ENCODE results near the gene FMN2. TPM values are rescaled to one million over a fixed set of nuclear protein-coding genes. Genes with fewer than 3 reads are reported as not detected.

The FMN2 gene
- total RNA-seq, 1 donor from 2014 or later: 0.38 TPM

GRCh38 chr1:240188139-240188538 lies 96.5 kb downstream of the FMN2 start:
- no peak for DNase-seq (ENCODE audit: low spot score)
- intact Hi-C loops (cut with DNase I): no loop called here

DNA sequence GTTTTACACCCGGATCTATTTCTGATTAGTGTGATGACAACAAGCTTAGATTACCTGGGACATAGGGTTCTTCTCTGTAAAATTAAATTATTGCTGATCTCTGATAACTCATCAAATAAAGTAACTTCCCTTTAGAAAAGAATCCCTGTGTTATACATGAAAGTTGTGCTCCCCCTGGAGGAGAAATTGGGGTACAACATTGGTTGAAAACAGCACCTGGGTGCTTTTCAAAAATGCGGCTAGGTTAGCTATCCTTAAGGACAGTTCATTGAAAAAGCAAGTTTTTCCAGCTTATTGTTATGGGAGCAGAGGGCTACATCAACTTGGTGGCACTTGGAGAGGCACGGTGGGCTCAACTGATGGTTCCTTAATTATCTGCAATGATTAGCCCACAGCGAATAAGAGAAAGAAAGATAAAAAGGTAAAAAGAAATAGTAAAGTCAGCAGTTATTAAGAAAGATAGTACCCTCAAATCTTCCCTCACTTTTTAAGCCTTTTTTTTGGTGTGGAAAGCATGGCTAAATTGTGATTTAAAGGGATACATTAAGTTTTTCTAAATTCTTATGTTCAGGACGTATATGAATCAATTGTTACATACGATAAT lies 97.8 kb downstream of the FMN2 start:
- no peak for DNase-seq (ENCODE audit: low spot score)
- intact Hi-C loops (cut with DNase I): no loop called here

DNA sequence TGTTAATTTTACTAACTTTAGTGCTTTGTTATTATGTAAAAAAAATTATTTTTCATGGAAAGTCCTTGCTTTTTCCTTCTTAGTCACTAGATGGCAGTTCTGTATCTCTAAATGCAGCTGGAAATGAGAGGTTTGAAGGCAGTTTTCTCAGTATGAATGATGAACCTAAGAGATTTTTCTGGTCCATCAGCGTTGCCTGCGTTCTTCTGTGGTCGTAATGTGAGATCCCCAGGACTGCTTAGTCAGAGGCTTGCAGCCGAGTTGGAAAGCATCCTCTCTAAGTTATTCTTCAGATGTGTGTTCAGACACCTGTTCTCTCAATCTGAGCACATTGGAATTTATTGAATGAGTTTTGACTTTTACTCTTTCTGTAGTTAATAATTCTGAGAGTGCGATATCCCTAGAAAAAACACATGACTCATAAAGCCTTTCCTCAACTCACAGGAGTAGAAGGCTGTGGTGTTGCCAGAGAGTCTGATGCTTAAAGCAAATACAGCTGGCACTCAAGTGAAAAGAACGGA lies 99.3 kb downstream of the FMN2 start:
- intact Hi-C loops (cut with DNase I): loop anchor here (10.0 kb wide), 1 partner anchor 504 kb away; no protein-coding TSS in a partner anchor
- no peak for DNase-seq (ENCODE audit: low spot score)

DNA sequence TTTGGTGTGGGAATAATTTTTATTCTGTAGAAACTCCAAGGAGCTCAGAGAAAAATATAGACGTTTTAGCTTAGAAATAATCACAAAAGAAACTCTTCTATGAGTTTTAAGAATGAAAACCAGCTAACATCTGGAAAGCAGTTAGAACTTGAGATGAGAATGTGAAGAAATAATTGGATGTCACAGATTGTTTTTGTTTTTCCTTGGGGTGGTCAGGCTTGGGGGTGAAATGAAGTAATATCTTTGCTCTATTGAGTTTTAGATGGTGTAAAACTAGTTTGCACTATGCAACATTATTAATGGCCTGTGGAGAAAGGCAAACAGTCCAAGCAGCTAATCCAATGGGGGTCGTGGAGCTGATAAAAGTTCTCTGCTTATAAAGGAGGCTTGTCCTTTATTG lies 101.2 kb downstream of the FMN2 start:
- no peak for DNase-seq (ENCODE audit: low spot score)
- intact Hi-C loops (cut with DNase I): loop anchor here (10.0 kb wide), 1 partner anchor 502 kb away; no protein-coding TSS in a partner anchor

DNA sequence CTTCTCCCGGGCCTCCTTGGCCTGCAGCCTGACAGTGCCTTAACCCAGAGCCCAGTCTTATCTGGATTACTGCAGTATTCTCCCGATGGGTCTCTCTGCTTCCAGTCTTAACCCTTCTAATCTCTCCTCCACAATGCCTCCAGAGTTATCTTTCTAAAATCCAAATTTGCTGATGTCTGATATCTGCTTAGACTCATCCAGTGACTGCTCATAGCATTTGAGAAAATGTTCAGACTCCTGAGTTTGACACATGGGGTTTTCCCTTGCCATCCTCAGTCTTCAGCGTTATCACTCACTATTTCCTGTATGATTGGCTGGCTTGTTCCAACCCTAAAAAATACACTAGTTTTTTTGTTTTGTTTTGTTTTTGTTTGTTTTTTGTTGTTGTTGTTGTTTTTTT lies 102.0 kb downstream of the FMN2 start:
- intact Hi-C loops (cut with DNase I): loop anchor here (10.0 kb wide), 1 partner anchor 501 kb away; no protein-coding TSS in a partner anchor
- DNase-seq (ENCODE audit: low spot score): no peak

DNA sequence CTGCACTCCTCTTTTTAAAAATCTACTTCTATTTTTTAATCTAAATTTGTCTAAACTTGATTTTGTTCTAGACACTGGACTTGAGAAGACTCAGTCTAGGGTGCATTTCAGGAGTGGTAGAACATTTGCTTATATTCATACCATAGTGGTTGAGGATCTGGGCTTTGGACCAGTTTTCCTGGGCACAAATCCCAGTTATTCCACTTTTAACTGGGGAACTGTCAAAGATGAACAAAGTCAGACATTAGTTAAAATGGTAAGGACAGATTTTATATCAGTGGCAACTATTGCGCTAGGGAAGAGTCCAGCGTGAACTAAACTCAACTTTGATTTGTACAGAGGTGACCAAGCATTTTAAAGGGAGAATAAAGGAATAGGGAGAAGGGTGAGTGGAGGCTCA lies 102.4 kb downstream of the FMN2 start:
- DNase-seq (ENCODE audit: low spot score): no peak
- intact Hi-C loops (cut with DNase I): loop anchor here (10.0 kb wide), 1 partner anchor 501 kb away; no protein-coding TSS in a partner anchor

DNA sequence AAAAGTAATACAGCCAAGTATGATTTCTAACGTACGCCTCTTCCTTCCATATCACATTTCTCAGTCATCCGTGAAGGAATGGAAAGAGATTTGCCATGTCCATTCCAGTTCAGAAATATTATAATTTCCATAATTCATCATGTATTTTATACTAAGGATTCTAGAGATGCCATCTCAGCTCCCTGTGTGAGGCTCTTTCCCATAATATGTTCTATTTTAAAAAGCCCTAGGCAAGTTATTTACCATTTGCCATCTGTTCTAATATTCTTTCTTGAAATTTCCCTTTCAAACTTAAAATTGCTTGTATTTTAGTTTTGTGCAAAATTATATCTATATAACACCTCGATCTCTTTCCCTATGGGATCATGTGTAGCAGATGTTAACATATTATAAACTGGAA lies 106.7 kb downstream of the FMN2 start:
- intact Hi-C loops (cut with DNase I): loop anchor here (10.0 kb wide), 1 partner anchor 496 kb away; no protein-coding TSS in a partner anchor
- DNase-seq (ENCODE audit: low spot score): no peak

GRCh38 chr1:240199758-240200645 lies 108.3 kb downstream of the FMN2 start:
- DNase-seq (ENCODE audit: low spot score): no peak
- intact Hi-C loops (cut with DNase I): loop anchor here (10.0 kb wide), 1 partner anchor 495 kb away; no protein-coding TSS in a partner anchor

DNA sequence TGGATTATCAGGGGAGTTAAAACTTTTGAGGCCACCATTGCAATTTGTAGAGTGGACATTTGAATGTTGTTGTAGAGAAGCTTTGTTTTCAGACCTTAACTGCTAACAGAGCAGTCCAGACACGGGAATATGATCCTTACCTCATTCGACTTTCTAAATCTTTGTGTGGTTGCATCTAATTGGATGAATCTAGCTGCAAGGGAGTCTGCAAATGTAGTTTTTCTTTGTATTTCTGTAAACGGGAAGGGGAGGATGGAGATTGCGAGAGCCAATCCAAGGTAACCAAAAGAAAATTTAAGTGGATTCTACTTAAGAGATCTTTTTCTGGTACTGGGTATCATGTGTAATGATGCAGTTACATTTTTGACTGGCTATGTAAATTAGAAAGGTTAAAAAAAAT lies 110.2 kb downstream of the FMN2 start:
- no peak for DNase-seq (ENCODE audit: low spot score)
- intact Hi-C loops (cut with DNase I): no loop called here

DNA sequence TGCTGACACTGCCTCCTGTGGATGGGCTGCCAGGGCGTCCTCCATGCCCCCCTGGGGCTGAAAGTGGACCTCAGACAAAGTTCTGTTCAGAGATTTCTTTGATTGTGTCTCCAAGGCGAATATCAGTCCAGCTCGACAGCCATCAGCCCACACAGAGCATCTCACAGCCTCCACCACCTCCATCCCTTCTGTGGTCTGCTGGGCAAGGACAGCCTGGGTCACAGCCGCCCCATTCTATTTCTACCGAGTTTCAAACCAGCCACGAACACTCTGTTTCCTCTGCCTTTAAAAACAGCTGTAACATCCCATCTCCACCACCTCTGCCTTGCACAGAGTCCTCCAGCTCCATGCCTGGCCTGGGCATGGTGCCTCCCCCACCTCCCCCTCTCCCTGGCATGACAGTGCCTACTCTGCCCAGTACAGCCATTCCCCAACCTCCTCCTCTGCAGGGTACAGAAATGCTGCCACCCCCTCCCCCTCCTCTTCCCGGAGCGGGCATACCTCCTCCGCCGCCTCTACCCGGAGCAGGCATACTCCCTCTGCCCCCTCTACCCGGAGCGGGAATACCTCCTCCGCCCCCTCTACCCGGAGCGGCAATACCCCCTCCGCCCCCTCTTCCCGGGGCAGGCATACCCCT lies 115.5 kb downstream of the FMN2 start:
- intact Hi-C loops (cut with DNase I): no loop called here
- no peak for DNase-seq (ENCODE audit: low spot score)

GRCh38 chr1:240210026-240210425 lies 118.3 kb downstream of the FMN2 start:
- intact Hi-C loops (cut with DNase I): no loop called here
- no peak for DNase-seq (ENCODE audit: low spot score)

- no peak for DNase-seq (ENCODE audit: low spot score)
- intact Hi-C loops (cut with DNase I): no loop called here
These were observed 120.9 kb downstream of the FMN2 start for GRCh38 chr1:240212556-240212955.

- no peak for DNase-seq (ENCODE audit: low spot score)
- intact Hi-C loops (cut with DNase I): no loop called here
These were observed 125.7 kb downstream of the FMN2 start for GRCh38 chr1:240217403-240217802.

DNA sequence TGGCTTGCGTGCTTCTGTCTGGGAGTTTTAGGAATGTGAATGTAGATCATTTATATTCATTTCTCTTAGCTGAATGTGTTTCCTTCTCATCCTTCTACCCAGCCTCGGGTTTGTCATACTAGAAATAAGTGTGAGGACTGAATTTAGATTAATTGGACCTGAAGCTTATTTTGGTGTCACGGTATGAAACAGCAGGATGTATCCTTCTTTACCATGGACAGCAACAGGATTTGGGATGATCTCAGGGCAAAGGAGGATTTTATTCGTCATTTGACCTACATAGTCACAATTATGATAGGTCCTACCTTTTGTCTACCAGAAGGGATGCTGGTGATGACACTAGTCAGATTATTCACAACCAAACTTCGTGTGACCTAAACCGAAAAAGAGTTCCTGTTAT lies 127.4 kb downstream of the FMN2 start:
- intact Hi-C loops (cut with DNase I): no loop called here

GRCh38 chr1:240226102-240226501 lies 134.4 kb downstream of the FMN2 start:
- intact Hi-C loops (cut with DNase I): no loop called here
- DNase-seq (ENCODE audit: low spot score): no peak

More for the DNA sequence above, 127.4 kb downstream of the FMN2 start:
- no peak for DNase-seq (ENCODE audit: low spot score)

DNA sequence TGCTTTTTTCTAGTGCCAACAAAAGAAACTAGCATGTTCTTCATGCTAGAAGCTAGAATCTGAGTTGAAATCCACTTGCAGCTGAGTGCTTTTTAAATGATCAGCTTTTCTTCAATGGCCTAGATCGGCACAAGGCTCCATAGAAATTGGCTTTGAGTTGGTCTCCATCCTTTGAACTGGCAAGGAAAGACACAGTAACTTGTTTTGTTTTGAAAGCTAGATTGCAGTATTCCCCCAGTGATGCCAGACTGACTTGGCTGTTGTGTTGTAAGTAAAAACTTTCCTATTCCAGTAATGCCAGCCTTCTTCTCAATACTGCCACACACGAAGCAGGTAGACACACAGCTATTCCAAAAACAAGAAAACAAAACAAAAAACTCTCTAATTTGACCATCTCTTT lies 139.1 kb downstream of the FMN2 start:
- intact Hi-C loops (cut with DNase I): no loop called here
- no peak for DNase-seq (ENCODE audit: low spot score)

DNA sequence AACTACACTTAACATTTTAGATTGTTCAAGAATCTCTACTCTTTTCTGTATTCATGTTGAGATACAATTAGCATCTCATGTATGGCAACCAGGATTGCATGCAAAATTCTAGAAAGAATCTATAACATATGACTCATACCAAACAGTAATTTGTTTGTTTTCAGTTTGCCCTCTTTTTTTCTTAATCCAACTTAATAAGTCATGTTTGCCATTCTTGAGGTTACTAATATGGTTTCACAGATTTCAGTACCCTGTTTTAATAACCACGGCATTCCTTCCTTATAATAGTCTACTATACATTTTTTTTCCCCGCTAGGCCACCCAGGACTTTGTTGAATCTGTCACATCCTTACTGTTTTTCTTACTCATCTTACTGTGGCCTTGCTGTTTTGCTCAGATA lies 140.8 kb downstream of the FMN2 start:
- intact Hi-C loops (cut with DNase I): no loop called here
- DNase-seq (ENCODE audit: low spot score): no peak

- DNase-seq (ENCODE audit: low spot score): no peak
- intact Hi-C loops (cut with DNase I): no loop called here
These were observed 143.0 kb downstream of the FMN2 start for GRCh38 chr1:240234485-240235210.

DNA sequence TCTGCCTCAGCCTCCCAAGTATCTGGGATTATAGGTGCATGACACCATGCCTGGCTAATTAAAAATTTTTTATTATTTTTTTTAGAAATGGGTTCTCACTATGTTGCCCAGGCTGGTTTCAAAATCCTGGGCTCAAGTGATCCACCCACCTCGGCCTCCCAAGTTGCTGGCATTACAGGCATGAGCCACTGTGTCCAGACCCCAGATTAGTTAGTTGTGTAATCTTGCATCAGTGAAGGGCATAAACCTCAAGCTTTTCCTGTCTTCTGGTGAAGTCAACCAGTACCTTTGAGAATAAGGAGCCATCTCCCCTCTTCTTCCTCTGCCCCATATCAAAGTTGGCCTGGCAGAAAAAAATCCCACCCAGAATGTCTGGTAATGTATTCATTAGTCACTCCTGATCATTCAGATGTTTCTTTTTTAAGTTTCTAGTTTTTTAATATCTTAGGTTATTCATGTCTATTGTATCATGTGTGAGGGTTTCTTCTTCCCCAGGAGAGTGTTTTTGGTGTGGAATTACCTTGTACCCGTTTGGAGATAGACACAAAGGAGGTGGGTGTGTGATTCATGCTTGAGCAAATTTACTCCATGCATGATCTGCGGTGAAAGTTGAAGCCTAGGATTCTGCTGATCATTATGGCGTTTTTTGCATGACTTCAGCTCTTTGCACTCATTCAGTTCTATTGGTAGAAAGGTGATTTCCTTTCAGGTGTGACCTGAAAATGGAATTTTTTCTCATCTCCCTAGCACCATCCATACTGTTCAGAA lies 144.0 kb downstream of the FMN2 start:
- DNase-seq (ENCODE audit: low spot score): no peak

More for the DNA sequence above, 144.0 kb downstream of the FMN2 start:
- intact Hi-C loops (cut with DNase I): no loop called here
